H1 (cell line): ENCODE measurements around the gene SAP30. TPM values are rescaled to one million over a fixed set of nuclear protein-coding genes. Genes with fewer than 3 reads are reported as not detected.

Source experiments
- CTCF ChIA-PET: fragments of 300-600 bp; sonication (Branson Sonifier 250); formaldehyde crosslinking; loops from one replicate; lab custom pipeline; 2021; ENCODE audit not compliant: partially characterized antibody; lab: Charles Lee
- POLR2A ChIA-PET: fragments of 300-600 bp; sonication (Branson Sonifier 250); formaldehyde crosslinking; loops from one replicate; lab custom pipeline; 2021; ENCODE audit warnings: inconsistent platforms; ENCODE audit not compliant: partially characterized antibody; lab: Charles Lee
- DNase-seq, 2 experiments: peaks; one replicate each; pipeline versions ENCODE4 v3.0.0 to v3.0.0-alpha.2; 2010 to 2022; ENCODE audit warnings: low spot score in 2 of 2, low read depth in 1 of 2, mixed read lengths in 1 of 2
- FAIRE-seq: peaks from 2 replicates; lab custom pipeline; 2011; peaks lifted over from hg19 to GRCh38; lab: Jason Lieb, UNC
- H2AFZ ChIP-seq: 2 replicates; pipeline ENCODE4 v1.8.1; 2012; ENCODE audit warnings: low read length, inconsistent platforms
- H2AK5ac ChIP-seq: 2 replicates; pipeline ENCODE4 v1.6.1; 2013; ENCODE audit warnings: low read depth, low read length
- H2BK120ac ChIP-seq: replicated peaks from 2 replicates; pipeline ENCODE3; 2013; ENCODE audit warnings: low read depth, low read length, inconsistent platforms
- H2BK12ac ChIP-seq: 2 replicates; pipeline ENCODE4 v1.6.1; 2013; ENCODE audit warnings: low read depth, low read length
- H2BK15ac ChIP-seq: 2 replicates; pipeline ENCODE4 v1.6.1; 2013; ENCODE audit warnings: low read length
- H2BK20ac ChIP-seq: 2 replicates; pipeline ENCODE4 v1.6.1; 2013; ENCODE audit warnings: low read length
- H2BK5ac ChIP-seq: 2 replicates; pipeline ENCODE4 v1.6.1; 2013; ENCODE audit warnings: low read depth, low read length
- H3K14ac ChIP-seq: 2 replicates; pipeline ENCODE4 v1.6.1; 2013; ENCODE audit warnings: inconsistent platforms; ENCODE audit not compliant: insufficient read length
- H3K18ac ChIP-seq: 2 replicates; pipeline ENCODE4 v1.6.1; 2013; ENCODE audit warnings: low read length; ENCODE audit errors: extremely low read depth
- H3K23ac ChIP-seq: 2 replicates; pipeline ENCODE4 v1.6.1; 2013; ENCODE audit warnings: inconsistent platforms; ENCODE audit not compliant: insufficient read length
- H3K23me2 ChIP-seq: 2 replicates; pipeline ENCODE4 v1.6.1; 2013; ENCODE audit warnings: low read depth, low read length
- H3K27ac ChIP-seq: 2 replicates; pipeline ENCODE4 v1.6.1; 2011; ENCODE audit warnings: low read depth, low read length, inconsistent platforms
- H3K27me3 ChIP-seq, 4 experiments: replicated peaks in 1 of 4; 1 replicate in 1 of 4; 2 replicates in 3 of 4; pipeline versions ENCODE4 v1.6.1 to v1.8.1; 2011 to 2013; ENCODE audit warnings: low read length in 3 of 4, mild to moderate bottlenecking in 3 of 4, inconsistent platforms in 2 of 4, mixed read lengths in 2 of 4, moderate library complexity in 1 of 4; ENCODE audit not compliant: control insufficient read depth in 3 of 4, insufficient read depth in 3 of 4; ENCODE audit errors: extremely low read depth in 1 of 4
- H3K36me3 ChIP-seq, 4 experiments: 2 replicates each; pipeline versions ENCODE4 v1.6.1 to v1.8.1; 2011 to 2013; ENCODE audit warnings: mild to moderate bottlenecking in 4 of 4, low read length in 3 of 4, moderate library complexity in 2 of 4, control low read depth in 1 of 4, inconsistent platforms in 1 of 4; ENCODE audit not compliant: insufficient read depth in 4 of 4, control insufficient read depth in 2 of 4
- H3K4ac ChIP-seq: replicated peaks from 2 replicates; pipeline ENCODE3; 2013; ENCODE audit warnings: low read length, low read depth, mixed read lengths, inconsistent platforms; ENCODE audit not compliant: insufficient read length
- H3K4me1 ChIP-seq, 4 experiments: replicated peaks in 1 of 4; 1 replicate in 1 of 4; 2 replicates in 3 of 4; pipeline versions ENCODE4 v1.6.1 to v1.8.1; 2011 to 2013; ENCODE audit warnings: low read length in 3 of 4, inconsistent platforms in 2 of 4, mixed read lengths in 1 of 4; ENCODE audit not compliant: insufficient read depth in 4 of 4, control insufficient read depth in 3 of 4
- H3K4me2 ChIP-seq, 2 experiments: 2 replicates each; pipeline versions ENCODE4 v1.6.1 to v1.8.1; 2011 to 2013; ENCODE audit warnings: low read depth in 2 of 2, low read length in 2 of 2, control low read depth in 1 of 2, inconsistent platforms in 1 of 2, mild to moderate bottlenecking in 1 of 2; ENCODE audit not compliant: insufficient read depth in 1 of 2
- H3K4me3 ChIP-seq, 4 experiments: fragments of 200-600, 300-600 bp in 1 of 4; sonication (generic), shearing (Covaris generic), sonication (Bioruptor Twin) in 1 of 4; 2 replicates each; pipeline versions ENCODE4 v1.5.1 to v1.8.1; 2011 to 2016; ENCODE audit warnings: low read length in 4 of 4, low read depth in 3 of 4, control low read depth in 2 of 4, inconsistent platforms in 2 of 4, mild to moderate bottlenecking in 2 of 4, mixed read lengths in 1 of 4, moderate library complexity in 1 of 4; ENCODE audit not compliant: insufficient read depth in 2 of 4; ENCODE audit errors: extremely low read depth in 1 of 4
- H3K56ac ChIP-seq: replicated peaks from 2 replicates; pipeline ENCODE3; 2013; ENCODE audit warnings: low read depth, mild to moderate bottlenecking, mixed read lengths, low read length, inconsistent platforms; ENCODE audit not compliant: insufficient read length
- H3K79me1 ChIP-seq: 2 replicates; pipeline ENCODE4 v1.6.1; 2013; ENCODE audit warnings: low read depth, low read length, control low read depth
- H3K79me2 ChIP-seq, 2 experiments: 2 replicates each; pipeline versions ENCODE4 v1.6.1 to v1.8.1; 2012 to 2013; ENCODE audit warnings: low read length in 2 of 2, mild to moderate bottlenecking in 2 of 2, inconsistent platforms in 1 of 2; ENCODE audit not compliant: insufficient read depth in 2 of 2, control insufficient read depth in 1 of 2
- H3K9ac ChIP-seq, 4 experiments: replicated peaks in 1 of 4; 1 replicate in 1 of 4; 2 replicates in 3 of 4; pipeline versions ENCODE4 v1.6.1 to v1.8.1; 2011 to 2013; ENCODE audit warnings: low read depth in 3 of 4, low read length in 3 of 4, control low read depth in 2 of 4, mild to moderate bottlenecking in 2 of 4, moderate library complexity in 2 of 4, inconsistent platforms in 1 of 4; ENCODE audit errors: extremely low read depth in 1 of 4
- H3K9me3 ChIP-seq, 2 experiments: 2 replicates each; pipeline versions ENCODE4 v1.6.1 to v1.8.1; 2012 to 2013; ENCODE audit warnings: mild to moderate bottlenecking in 2 of 2, moderate library complexity in 2 of 2, control low read depth in 1 of 2, inconsistent platforms in 1 of 2, low read depth in 1 of 2, low read length in 1 of 2, mixed read lengths in 1 of 2; ENCODE audit not compliant: insufficient read depth in 2 of 2
- H4K20me1 ChIP-seq, 2 experiments: replicated peaks in 1 of 2; 2 replicates each; pipeline versions ENCODE3 to v1.8.1; 2011 to 2013; ENCODE audit warnings: inconsistent platforms in 2 of 2, low read length in 2 of 2, mild to moderate bottlenecking in 1 of 2; ENCODE audit not compliant: insufficient read depth in 2 of 2, control insufficient read depth in 1 of 2
- H4K5ac ChIP-seq: 2 replicates; pipeline ENCODE4 v1.6.1; 2013; ENCODE audit warnings: low read length, low read depth, mixed read lengths, inconsistent platforms; ENCODE audit not compliant: insufficient read length
- H4K8ac ChIP-seq: 2 replicates; pipeline ENCODE4 v1.8.0; 2013; ENCODE audit warnings: mild to moderate bottlenecking, moderate library complexity, low read length, inconsistent platforms; ENCODE audit not compliant: insufficient read depth; ENCODE audit errors: extremely low read depth
- H4K91ac ChIP-seq: replicated peaks from 2 replicates; pipeline ENCODE3; 2013; ENCODE audit warnings: low read length, mixed read lengths, inconsistent platforms; ENCODE audit not compliant: insufficient read length
- ASH2L ChIP-seq: fragments of 200-600, 300-600 bp; sonication (generic); IDR thresholded peaks from one replicate; pipeline ENCODE4 v1.7.1; 2017; ENCODE audit warnings: low read length
- POLR2A ChIP-seq, 2 experiments: IDR thresholded peaks; 1 replicate in 1 of 2; 2 replicates in 1 of 2; pipeline ENCODE4 v1.6.1; 2011; ENCODE audit warnings: low read depth in 2 of 2, low read length in 2 of 2, mild to moderate bottlenecking in 2 of 2; ENCODE audit errors: control extremely low read depth in 1 of 2
- WGBS, 2 experiments: shearing (Covaris generic) in 1 of 2; methylation state at CpG; one replicate each; pipeline versions ENCODE4 v1.1.6 to v1.1.7; 2013 to 2015; ENCODE audit warnings: low lambda C conversion rate in 2 of 2, mixed read lengths in 2 of 2, inconsistent platforms in 1 of 2, low coverage in 1 of 2, missing lambda C conversion rate in 1 of 2; ENCODE audit not compliant: insufficient replicate concordance in 2 of 2, insufficient coverage in 1 of 2, insufficient read length in 1 of 2; ENCODE audit errors: extremely low coverage in 1 of 2, missing lambda C conversion rate in 1 of 2; 5-methylcytosine and 5-hydroxymethylcytosine counted together
- polyA plus RNA-seq, 7 experiments: library from polyadenylated mRNA; depleted of rRNA in 3 of 7; stranded (reverse) in 5 of 7; unstranded in 2 of 7; fragments of >200 nt in 5 of 7; fragments of 200-250 nt in 2 of 7; gene quantifications; 1 replicate in 5 of 7; 2 replicates in 1 of 7; 4 replicates in 1 of 7; pipeline versions ENCODE4 v1.2.1 to v1.2.3, GENCODE V29; 2011 to 2013; ENCODE audit warnings: missing spikeins in 2 of 7, mixed read lengths in 2 of 7
- total RNA-seq: library from RNA; stranded (reverse); fragmentation: NEBNext Ultra II Directional; extraction: Animal tissue kit (Norgen Biotek cat#: 25700); gene quantifications from 2 replicates; pipeline ENCODE4 v1.2.1, GENCODE V29; 2021

SAP30 gene
- total and polyA plus RNA-seq, 2 of the 8 experiments (the other 6 are each of a cell fraction or from before 2014, with no cell fraction given): 7.7 to 21.1 TPM

- H3K4ac ChIP-seq: no peak overlapping the region
- H3K9ac ChIP-seq: no peak overlapping the region
- WGBS, 2 experiments: 97% methylated on average over 2 of the region's 2 CpGs; no CpG with 5 or more reads in 1 of the 2 experiments
- H3K9me3 ChIP-seq: no peaks in the 10 kb centered on the region
- peaks cover 3% of the 10 kb centered on the region; the same call in 1 of the 2 replicates for H3K23me2 ChIP-seq
- H3K4me3 ChIP-seq: no peak overlapping the region
- H3K56ac ChIP-seq: no peak overlapping the region
- H4K91ac ChIP-seq: no peak overlapping the region
- H4K8ac ChIP-seq: no peak overlapping the region
- no peak overlapping the region for H2BK5ac ChIP-seq
- no peak overlapping the region for H4K5ac ChIP-seq
- H2BK120ac ChIP-seq: no peak overlapping the region
- no peak overlapping the region for H3K18ac ChIP-seq
- POLR2A ChIA-PET: interaction anchor here (0.6 to 8.0 kb wide), 13 partner anchors 8 to 317 kb away, joined by 3 to 123 read pairs (median 3); partner anchors contain the start of gene SAP30
- H3K36me3 ChIP-seq: peaks cover 6 to 71% (median 27%) of the 10 kb centered on the region in 4 experiments
- no peak overlapping the region for H2BK15ac ChIP-seq
- DNase-seq (no peak), FAIRE-seq (no peak)
- no peak overlapping the region for H3K27ac ChIP-seq
- peaks cover 2 to 4% of the 10 kb centered on the region in 2 experiments for H4K20me1 ChIP-seq
- H3K23ac ChIP-seq: no peak overlapping the region
- no peak overlapping the region for H2AFZ ChIP-seq
- no peak overlapping the region for H3K4me2 ChIP-seq
- H2BK12ac ChIP-seq: no peak overlapping the region
- no peaks in the 10 kb centered on the region for H3K27me3 ChIP-seq
- peak in 1 of 2 experiments; percentile 64; a peak in 2 of 3 replicates for TF ChIP-seq POLR2A (IDR thresholded peaks at IDR 0.05; ENCODE audit: control extremely low read depth in 1 of 2, low read depth in 2 of 2, low read length in 2 of 2)
- no peak for TF ChIP-seq ASH2L
- no peak overlapping the region for H3K14ac ChIP-seq
- no peak overlapping the region for H2BK20ac ChIP-seq
- peaks cover 0 to 3% (median 1%) of the 10 kb centered on the region in 4 experiments; a peak in 4 of 7 replicates for H3K4me1 ChIP-seq
- no peak overlapping the region for H2AK5ac ChIP-seq
- H3K79me2 ChIP-seq: peaks cover 0 to 19% of the 10 kb centered on the region in 2 experiments; a peak in 3 of 4 replicates
- CTCF ChIA-PET: interaction anchor here (1.2 to 1.7 kb wide), 5 partner anchors 10 to 317 kb away, joined by 3 to 8 read pairs (median 4); no protein-coding TSS in a partner anchor
- H3K79me1 ChIP-seq: no peaks in the 10 kb centered on the region
These were observed 40.2 kb upstream of the SAP30 start for GRCh38 chr4:173330590-173330989.
